Ureter (tissue), 1 donor: Measurements from ENCODE around the gene BICC1. TPM values are rescaled to one million over a fixed set of nuclear protein-coding genes. Genes with fewer than 3 reads are reported as not detected.

ENCODE experiments used
- DNase-seq: peaks from one replicate; pipeline ENCODE4 v3.0.0-alpha.2; 2020; ENCODE audit warnings: low spot score
- total RNA-seq: library from RNA; stranded (reverse); gene quantifications from one replicate; pipeline ENCODE4 v1.2.4, GENCODE V29; 2023
- donor health status: DM: yes; HTN: yes; CAD: no.

The BICC1 gene
- total RNA-seq, 1 donor from 2014 or later = 13.5 TPM

- DNase-seq = no peak
Observed at GRCh38 chr10:58599927-58600553, 87.4 kb downstream of the BICC1 start.

GRCh38 chr10:58608351-58608750 is 95.7 kb downstream of the BICC1 start:
- no peak for DNase-seq

- no peak for DNase-seq
Observed at GRCh38 chr10:58608826-58609531, 96.3 kb downstream of the BICC1 start.

- no peak for DNase-seq
Observed at GRCh38 chr10:58609532-58610150, 97.0 kb downstream of the BICC1 start.

- DNase-seq = no peak
Observed at GRCh38 chr10:58615237-58615935, 102.7 kb downstream of the BICC1 start.

GRCh38 chr10:58618158-58618676 is 105.5 kb downstream of the BICC1 start:
- no peak for DNase-seq

- DNase-seq = no peak
Observed at GRCh38 chr10:58621379-58622077, 108.9 kb downstream of the BICC1 start.

- DNase-seq = no peak
Observed at GRCh38 chr10:58622246-58622645, 109.6 kb downstream of the BICC1 start.

GRCh38 chr10:58625070-58625469 is 112.4 kb downstream of the BICC1 start:
- no peak for DNase-seq

- DNase-seq = no peak
Observed at GRCh38 chr10:58627392-58627791, 114.7 kb downstream of the BICC1 start.

GRCh38 chr10:58631715-58632114 is 119.0 kb downstream of the BICC1 start:
- DNase-seq = no peak

GRCh38 chr10:58632216-58632615 is 119.5 kb downstream of the BICC1 start:
- no peak for DNase-seq

GRCh38 chr10:58637352-58637751 is 124.7 kb downstream of the BICC1 start:
- DNase-seq = no peak

GRCh38 chr10:58638388-58638787 is 125.7 kb downstream of the BICC1 start:
- DNase-seq = no peak

GRCh38 chr10:58641095-58641531 is 128.4 kb downstream of the BICC1 start:
- DNase-seq = no peak

GRCh38 chr10:58641708-58642107 is 129.0 kb downstream of the BICC1 start:
- no peak for DNase-seq

- no peak for DNase-seq
Observed at GRCh38 chr10:58642283-58642682, 129.6 kb downstream of the BICC1 start.

GRCh38 chr10:58642916-58643428 is 130.3 kb downstream of the BICC1 start:
- no peak for DNase-seq

GRCh38 chr10:58644311-58644710 is 131.6 kb downstream of the BICC1 start:
- DNase-seq = no peak

GRCh38 chr10:58645416-58646146 is 132.9 kb downstream of the BICC1 start:
- DNase-seq = no peak
